NCI-H1436 treated with DMSO at 0.1 percent for 48 hours (cell line): ENCODE results near the gene FBN1.

Experiments
- DNase-seq: peaks from one replicate; lab custom pipeline; 2025; lab: John Stamatoyannopoulos, UW

Gene FBN1

DNA sequence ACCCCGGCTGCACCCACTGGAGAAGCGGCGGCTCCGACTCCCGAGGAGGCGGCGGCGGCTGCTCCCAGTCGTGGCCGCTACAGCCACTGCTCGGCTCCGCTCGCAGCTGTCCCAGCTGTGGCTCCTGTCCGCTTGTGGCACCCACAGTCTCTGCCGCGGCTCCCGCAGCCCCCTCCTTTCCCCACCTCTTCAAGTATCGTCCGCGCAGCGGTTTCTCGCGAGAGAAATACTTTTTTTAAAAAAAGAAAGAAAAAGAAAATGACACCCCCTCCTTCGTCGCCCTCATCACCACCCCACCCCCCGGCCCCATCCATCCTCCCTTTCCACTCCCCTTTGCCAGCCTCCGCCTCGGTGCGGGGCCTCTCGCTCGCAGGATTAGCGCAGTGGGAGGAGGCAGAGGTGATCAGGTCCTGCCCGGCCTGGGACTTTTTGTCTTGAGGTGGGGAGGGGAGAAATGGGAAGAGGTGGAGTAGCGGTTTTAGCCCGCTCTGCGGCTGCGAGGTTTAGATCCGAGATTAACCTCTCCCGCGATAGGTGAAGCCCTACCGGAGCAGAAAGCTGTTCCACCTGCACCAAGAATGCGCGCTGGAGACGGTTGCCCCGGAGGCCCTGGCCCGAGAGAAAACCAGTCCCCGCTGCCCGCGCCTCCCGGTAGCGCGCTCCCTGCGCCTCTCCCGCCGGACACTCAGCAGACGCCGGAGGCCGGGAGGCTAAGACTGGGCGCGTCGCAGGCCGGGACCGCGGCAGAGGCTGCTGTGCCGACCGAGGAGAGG, at the start of gene FBN1:
Gene FBN1, minus strand, starts transcription at position 152 of the 773 bp plus-strand sequence. CDS start 940 bp downstream, outside the sequence.
- DNase-seq = no peak

GRCh38 chr15:48693484-48693883, 48.0 kb upstream of the FBN1 start:
- DNase-seq = no peak

DNA sequence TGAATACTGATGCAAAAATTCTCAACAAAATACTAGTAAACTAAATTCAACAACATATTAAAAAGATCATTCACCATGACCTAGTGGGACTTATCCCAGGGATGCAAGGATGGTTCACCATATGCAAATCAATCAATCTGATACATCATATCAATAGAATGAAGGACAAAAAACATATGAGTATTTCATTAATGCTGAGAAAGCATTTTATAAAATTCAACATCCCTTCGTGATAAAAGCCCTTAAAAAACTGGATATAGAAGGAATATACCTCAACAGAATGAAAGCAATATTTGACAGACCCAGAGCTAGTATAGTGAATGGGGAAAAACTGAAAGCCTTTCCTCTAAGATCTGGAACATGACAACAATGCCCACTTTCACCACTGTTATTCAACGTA, 43.0 kb upstream of the FBN1 start:
- no peak for DNase-seq

DNA sequence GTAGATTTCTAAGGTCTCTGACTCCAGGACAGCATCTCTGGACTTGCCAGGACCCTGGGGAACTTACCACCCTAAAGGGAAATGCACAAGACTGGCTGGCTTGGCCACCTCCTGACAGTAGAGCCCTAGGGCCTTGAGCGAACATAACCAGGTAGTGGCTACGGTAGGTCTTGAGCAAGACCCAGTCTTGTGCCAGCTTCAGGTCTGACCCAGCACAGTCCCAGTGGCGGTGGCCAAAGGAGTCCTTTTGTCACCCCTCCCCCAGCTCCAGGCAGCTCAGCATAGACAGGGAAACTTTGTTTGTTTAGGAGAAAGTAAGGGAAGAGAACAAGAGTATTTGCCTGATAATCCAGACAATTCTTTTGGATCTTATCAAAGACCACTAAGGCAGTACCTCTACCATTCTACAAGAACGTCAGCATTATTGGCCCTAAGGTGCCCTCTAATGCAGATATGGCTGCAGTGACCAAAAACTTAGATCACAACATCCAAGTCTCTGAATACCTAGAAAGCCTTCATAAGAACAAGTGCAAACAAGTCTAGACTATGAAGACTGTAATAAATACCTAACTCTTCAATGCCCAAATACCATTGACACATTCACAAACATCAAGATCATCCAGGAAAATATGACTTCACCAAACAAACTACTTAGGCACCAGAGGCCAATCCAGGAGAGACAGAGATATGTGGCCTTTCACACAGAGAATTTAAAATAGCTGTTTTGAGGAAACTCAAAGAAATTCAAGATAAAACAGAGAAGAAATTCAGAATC, 38.7 kb upstream of the FBN1 start:
- no peak for DNase-seq

- no peak for DNase-seq
Measured at GRCh38 chr15:48682942-48683651, 37.6 kb upstream of the FBN1 start.

GRCh38 chr15:48681353-48681752, 35.8 kb upstream of the FBN1 start:
- DNase-seq = no peak

DNA sequence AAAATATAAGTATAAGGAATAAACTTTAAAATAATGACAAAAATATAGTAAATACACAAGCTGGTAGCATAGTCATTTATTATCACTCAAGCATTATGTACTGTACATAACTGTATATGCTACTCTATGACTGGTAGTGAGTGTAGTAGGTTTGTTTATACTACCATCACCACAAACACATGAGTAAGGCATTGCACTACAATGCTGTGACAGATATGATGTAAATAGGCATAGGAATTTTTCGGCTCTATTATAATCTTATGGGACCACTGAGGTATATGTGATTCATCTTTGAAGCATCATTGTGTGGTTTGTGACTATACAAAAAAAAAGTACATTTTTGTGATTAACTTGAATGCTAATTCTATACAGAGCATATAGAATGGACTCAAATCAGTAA, 35.3 kb upstream of the FBN1 start:
- DNase-seq = no peak

DNA sequence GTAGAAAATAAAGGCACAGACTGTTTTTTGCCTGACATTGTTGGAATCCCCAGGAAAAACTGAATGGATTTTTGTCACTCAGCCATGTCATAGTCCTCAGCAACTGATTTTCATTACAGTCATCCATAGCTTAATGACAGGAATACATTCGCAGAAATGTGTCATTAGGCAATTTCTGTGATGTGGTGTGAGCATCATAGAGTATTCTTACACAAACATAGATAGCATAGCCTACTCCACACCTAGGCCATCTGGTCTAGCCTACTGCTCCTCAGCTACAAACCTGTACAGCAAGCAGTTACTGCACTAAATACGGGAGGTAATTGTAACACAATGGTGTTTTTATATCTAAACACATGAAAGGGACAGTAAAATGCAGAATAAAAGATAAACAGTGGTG, 34.4 kb upstream of the FBN1 start:
- no peak for DNase-seq

- no peak for DNase-seq
Measured at GRCh38 chr15:48678851-48679250, 33.3 kb upstream of the FBN1 start.

- no peak for DNase-seq
Measured at GRCh38 chr15:48677821-48678220, 32.3 kb upstream of the FBN1 start.

GRCh38 chr15:48675436-48675835, 29.9 kb upstream of the FBN1 start:
- DNase-seq = no peak

GRCh38 chr15:48674876-48675275, 29.4 kb upstream of the FBN1 start:
- no peak for DNase-seq

GRCh38 chr15:48672206-48672605, 26.7 kb upstream of the FBN1 start:
- no peak for DNase-seq

- DNase-seq = no peak
Measured at GRCh38 chr15:48671103-48672022, 25.9 kb upstream of the FBN1 start.

DNA sequence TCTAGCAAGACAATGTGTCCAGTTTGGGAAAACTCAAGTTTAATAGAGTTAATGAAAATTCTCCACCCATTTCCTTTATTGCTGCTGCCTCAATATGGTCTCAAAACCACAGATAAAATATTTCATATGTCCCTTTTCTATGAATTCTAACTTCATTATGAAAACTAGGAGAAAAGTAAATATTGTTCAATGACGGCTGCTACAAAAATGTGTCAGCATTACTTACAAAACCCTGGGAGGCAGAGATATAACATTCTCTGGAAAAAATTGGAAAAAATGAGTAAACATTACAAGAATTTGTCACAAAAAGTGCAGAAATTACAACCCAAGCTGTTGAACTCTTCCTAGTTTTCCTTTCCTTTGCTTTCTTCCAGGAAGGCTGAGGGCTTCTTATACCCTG, 22.2 kb upstream of the FBN1 start:
- no peak for DNase-seq

GRCh38 chr15:48664436-48664835, 18.9 kb upstream of the FBN1 start:
- DNase-seq = no peak

- no peak for DNase-seq
Measured at GRCh38 chr15:48657950-48658591, 12.6 kb upstream of the FBN1 start.

DNA sequence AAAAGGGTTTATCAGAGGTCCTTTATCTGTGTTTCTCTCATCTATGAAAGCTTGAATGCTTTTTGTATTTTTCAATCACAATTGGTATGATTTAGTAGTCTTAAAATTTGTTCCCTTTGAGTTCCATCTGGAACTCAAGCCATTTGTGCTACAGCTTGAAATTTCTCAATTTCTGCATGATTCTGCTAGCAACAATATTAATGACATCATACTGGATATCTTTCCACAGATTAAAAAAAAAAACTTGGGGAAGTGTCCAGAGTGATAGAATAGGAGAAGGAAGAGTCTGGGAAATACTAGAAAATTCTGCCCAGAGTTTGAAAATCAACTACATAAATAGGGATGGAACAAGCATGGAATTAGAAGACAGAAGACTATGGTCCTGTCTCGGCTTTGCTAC, 9.3 kb upstream of the FBN1 start:
- DNase-seq = no peak

- DNase-seq = no peak
Measured at GRCh38 chr15:48653913-48654670, 8.6 kb upstream of the FBN1 start.

- DNase-seq = no peak
Measured at GRCh38 chr15:48653216-48653615, 7.7 kb upstream of the FBN1 start.
